Left ventricle myocardium inferior (tissue), 1 donor: ENCODE measurements around the gene SLC29A1. TPM values are rescaled to one million over a fixed set of nuclear protein-coding genes. Genes with fewer than 3 reads are reported as not detected.

ENCODE experiments used
- DNase-seq: peaks from one replicate; pipeline ENCODE4 v3.0.0-alpha.2; 2020
- H3K27ac ChIP-seq: fragments of 200-600 bp; replicated peaks from 2 replicates; pipeline ENCODE4 v1.8.0; 2021
- H3K27me3 ChIP-seq: fragments of 200-600 bp; 2 replicates; pipeline ENCODE4 v1.8.0; 2021; ENCODE audit warnings: low read depth
- H3K36me3 ChIP-seq: fragments of 200-600 bp; 2 replicates; pipeline ENCODE4 v1.8.0; 2021
- H3K4me1 ChIP-seq: fragments of 200-600 bp; 2 replicates; pipeline ENCODE4 v1.8.0; 2021
- H3K4me3 ChIP-seq: fragments of 200-600 bp; 2 replicates; pipeline ENCODE4 v1.8.0; 2021; ENCODE audit warnings: mild to moderate bottlenecking, moderate library complexity
- H3K9me3 ChIP-seq: fragments of 200-600 bp; replicated peaks from 2 replicates; pipeline ENCODE4 v1.8.0; 2021
- CTCF ChIP-seq: fragments of 200-600 bp; IDR thresholded peaks from 2 replicates; pipeline ENCODE4 v1.8.0; 2021; ENCODE audit warnings: antibody characterized with exemption, mild to moderate bottlenecking, borderline replicate concordance
- intact Hi-C: fragments of 100-400 bp; cut with micrococcal nuclease; formaldehyde crosslinking; loops from one replicate; pipeline ENCODE4 v1.11.0; 2022
- total RNA-seq: library from RNA; stranded (reverse); fragmentation: NEBNext Ultra II Directional; extraction: Animal tissue kit (Norgen Biotek cat#: 25700); gene quantifications from one replicate; pipeline ENCODE4 v1.2.1, GENCODE V29; 2021
- donor health status: DM: no; HTN: yes; CAD: no; lungs with severe emphysema.

SLC29A1 gene
- total RNA-seq, 1 donor from 2014 or later: 154 TPM

DNA sequence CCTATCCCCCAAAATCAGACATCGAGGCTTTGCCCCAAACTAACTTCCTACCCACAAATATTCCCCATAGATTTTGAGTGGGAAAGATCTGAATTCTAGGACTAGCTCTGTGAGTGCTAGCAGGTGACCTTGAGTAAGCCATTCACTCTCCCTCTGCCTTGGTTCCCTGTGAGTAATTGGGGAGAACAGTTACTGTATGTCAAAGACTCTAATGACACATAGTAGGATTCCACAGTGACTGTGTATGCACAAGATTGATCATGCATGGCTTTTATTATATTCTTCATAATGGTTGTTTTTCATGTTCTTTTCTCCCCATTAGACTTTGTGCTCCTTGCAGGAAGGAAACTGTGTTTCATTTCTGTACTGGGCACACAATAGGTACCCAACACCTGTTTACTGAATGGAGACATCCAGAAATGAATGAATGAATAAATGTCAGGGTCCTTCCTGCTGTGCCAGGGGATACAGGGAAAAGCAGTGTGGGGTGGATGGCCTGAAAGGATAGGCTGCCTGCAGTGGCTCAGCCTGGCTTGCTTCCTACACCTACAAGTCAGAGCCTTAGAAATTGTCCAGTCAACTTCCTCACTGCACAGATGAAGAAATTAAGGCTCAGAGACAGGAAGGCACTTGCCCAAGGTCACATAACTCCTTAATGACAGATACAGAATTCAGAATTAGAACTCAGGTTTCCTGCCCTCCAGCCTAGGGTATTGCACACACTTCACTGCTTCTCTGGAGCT lies 46.0 kb downstream of the SLC29A1 start:
- H3K9me3 ChIP-seq: no peaks in the 10 kb centered on the region
- no peak overlapping the region for H3K4me3 ChIP-seq
- no peak for DNase-seq
- H3K4me1 ChIP-seq: peaks cover 18% of the 10 kb centered on the region
- intact Hi-C loops: no loop called here
- no peak for TF ChIP-seq CTCF
- no peaks in the 10 kb centered on the region for H3K36me3 ChIP-seq
- H3K27me3 ChIP-seq: peaks cover 64% of the 10 kb centered on the region
- H3K27ac ChIP-seq: no peak overlapping the region

DNA sequence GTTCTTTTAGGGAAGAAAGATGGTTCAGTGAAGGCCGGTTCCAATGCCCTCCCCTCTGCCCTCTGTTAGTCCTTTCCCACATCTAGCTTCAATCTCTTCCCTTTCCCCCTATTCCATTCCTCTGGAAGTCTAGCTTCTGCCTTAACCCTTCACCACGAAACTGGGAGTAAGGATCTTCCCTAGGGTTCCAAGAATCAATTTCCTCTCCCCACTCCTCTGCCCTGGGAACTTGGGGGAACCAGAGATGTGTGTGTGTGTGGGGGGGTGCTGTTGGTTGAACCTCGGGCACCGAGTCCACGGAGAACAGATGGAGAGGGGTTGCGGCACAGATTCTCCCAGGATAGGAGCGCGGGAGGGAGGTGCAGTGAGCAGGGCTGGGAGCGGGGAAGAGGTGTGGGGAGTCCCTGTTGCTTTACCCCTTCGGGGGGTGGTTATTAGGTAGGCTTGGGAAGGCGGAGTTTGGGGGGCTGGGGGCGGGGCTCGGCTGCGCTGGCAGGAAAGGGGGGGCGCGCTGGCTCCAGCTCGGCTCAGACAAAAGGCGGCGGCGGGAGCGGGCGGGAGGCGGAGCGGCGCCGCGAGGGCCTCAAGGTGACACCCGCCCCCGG lies 46.6 kb downstream of the SLC29A1 start, which contains the start of gene TMEM151B:
TMEM151B (plus strand) TSS at position 530 of the 605 bp plus-strand sequence. CDS start 293 bp downstream, outside the sequence.
- Histone ChIP-seq H3K9me3 (no peaks in the 10 kb centered on the region), H3K4me1 (peaks cover 11% of the 10 kb centered on the region), H3K27me3 (peaks cover 71% of the 10 kb centered on the region), H3K36me3 (no peaks in the 10 kb centered on the region), H3K4me3 (peak within 1 kb of the TSS; percentile 57), H3K27ac (no peak within 1 kb of the TSS)
- TF ChIP-seq CTCF: no peak
- DNase-seq: no peak
- intact Hi-C loops: no loop called here

- intact Hi-C loops: no loop called here
- TF ChIP-seq CTCF: no peak
- Histone ChIP-seq H3K4me3 (peak overlapping the region; percentile 57), H3K27ac (no peak overlapping the region), H3K9me3 (no peaks in the 10 kb centered on the region), H3K4me1 (peaks cover 10% of the 10 kb centered on the region), H3K27me3 (peaks cover 78% of the 10 kb centered on the region), H3K36me3 (no peaks in the 10 kb centered on the region)
- DNase-seq: no peak
These were observed 47.4 kb downstream of the SLC29A1 start for GRCh38 chr6:44270526-44271405.

DNA sequence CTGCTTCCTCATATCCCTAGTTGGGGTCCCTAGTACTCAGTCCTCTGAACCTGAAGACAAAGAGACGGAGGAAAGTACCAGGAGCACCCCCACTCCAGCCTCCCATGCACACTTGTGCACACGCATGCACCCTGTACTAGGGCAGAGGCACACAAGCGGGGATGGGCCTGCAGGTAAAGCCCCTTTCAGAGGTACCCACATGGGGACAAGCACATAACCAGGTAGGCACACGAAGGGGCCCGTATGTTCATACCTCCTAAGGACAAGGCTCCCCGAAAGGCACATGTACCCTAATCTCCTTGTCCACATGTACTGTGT lies 48.0 kb downstream of the SLC29A1 start:
- no peak for DNase-seq
- no peak overlapping the region for H3K4me3 ChIP-seq
- no peaks in the 10 kb centered on the region for H3K36me3 ChIP-seq
- no peaks in the 10 kb centered on the region for H3K9me3 ChIP-seq
- no peak overlapping the region for H3K27ac ChIP-seq
- H3K27me3 ChIP-seq: peaks cover 84% of the 10 kb centered on the region
- TF ChIP-seq CTCF: no peak
- intact Hi-C loops: no loop called here
- H3K4me1 ChIP-seq: peaks cover 16% of the 10 kb centered on the region

DNA sequence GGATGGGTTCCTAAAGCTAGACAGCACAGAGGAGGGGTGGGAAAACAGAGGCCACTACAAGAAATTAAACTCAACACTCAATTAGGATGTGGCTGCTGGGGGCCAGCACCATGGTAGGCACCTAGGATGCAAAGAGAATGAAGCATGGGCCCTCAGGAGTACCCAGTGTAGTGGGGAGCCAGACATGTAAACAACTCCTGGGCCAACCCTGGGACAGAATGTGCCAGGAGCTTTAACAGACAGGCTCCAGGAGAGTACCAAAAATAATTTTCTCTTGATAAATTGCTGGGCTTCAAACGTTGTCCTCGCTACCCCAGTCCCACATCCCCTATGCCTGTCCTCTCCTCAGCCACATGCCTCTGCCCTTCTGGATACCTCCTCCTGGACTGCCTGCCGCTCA lies 48.5 kb downstream of the SLC29A1 start:
- DNase-seq: no peak
- peaks cover 90% of the 10 kb centered on the region for H3K27me3 ChIP-seq
- peaks cover 17% of the 10 kb centered on the region for H3K4me1 ChIP-seq
- H3K27ac ChIP-seq: no peak overlapping the region
- no peaks in the 10 kb centered on the region for H3K36me3 ChIP-seq
- H3K4me3 ChIP-seq: no peak overlapping the region
- no peak for TF ChIP-seq CTCF
- intact Hi-C loops: no loop called here
- H3K9me3 ChIP-seq: no peaks in the 10 kb centered on the region
